ENCODE results near the gene TGFBR2. TPM values are rescaled to one million over a fixed set of nuclear protein-coding genes. Genes with fewer than 3 reads are reported as not detected.

TGFBR2 gene
- polyA plus RNA-seq, 1 donor (not counting 4 experiments of a cell fraction or from before 2014, with no cell fraction given), result 303 TPM

DNA sequence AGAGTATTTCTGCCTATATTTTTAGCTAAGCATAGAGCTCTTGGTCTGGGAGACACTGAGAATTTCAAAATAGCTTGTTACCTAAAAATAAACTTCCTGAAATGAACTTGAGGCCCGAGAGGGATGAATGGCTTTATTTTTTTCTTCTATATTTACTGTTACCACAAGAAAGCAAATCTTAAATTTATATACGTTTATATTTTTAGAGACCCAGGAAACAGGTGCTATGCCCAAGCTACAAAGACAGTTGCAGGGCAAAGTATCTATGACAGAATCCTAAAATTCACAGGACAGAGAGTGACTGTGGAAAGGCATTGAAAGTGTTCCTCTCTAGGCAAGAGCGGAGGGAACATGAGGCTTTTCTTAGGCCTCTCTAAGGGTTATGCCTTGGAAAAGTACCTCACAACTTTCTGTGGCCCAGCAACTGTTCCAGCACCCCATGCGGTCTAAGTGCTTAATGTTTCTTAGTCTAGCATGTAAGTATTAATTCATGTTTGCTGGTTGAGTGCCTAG lies 36.5 kb downstream of the TGFBR2 start:
- peaks cover 23% of the 10 kb centered on the region for H4K20me1 ChIP-seq (ENCODE audit: control insufficient read depth, extremely low read depth, insufficient read depth, low read length)
- dilution Hi-C loops (cut with MboI; ENCODE audit: extremely low pct_ligation_motif_present, low sequenced_read_pairs), result no loop called here
- no peaks in the 10 kb centered on the region for H3K4me1 ChIP-seq (ENCODE audit: control insufficient read depth, extremely low read depth, insufficient read depth, low read length)
- no peak overlapping the region for H3K9ac ChIP-seq (ENCODE audit: control insufficient read depth, extremely low read depth, insufficient read depth, low read length)
- H3K9me1 ChIP-seq (ENCODE audit: control insufficient read depth, extremely low read depth, insufficient read depth, low read length), result peaks cover 4% of the 10 kb centered on the region
- H2AFZ ChIP-seq (ENCODE audit: control insufficient read depth, low read length), result no peak overlapping the region
- H3K4me3 ChIP-seq (ENCODE audit: control insufficient read depth in 2 of 3, extremely low read depth in 1 of 3, insufficient read depth in 2 of 3, low read depth in 1 of 3, low read length in 3 of 3), result no peak overlapping the region
- FAIRE-seq (no peak), DNase-seq (ENCODE audit: low read depth, low spot score) (no peak)
- peaks cover 97% of the 10 kb centered on the region for H3K79me2 ChIP-seq (ENCODE audit: control insufficient read depth, insufficient read depth, low read length)
- no peak overlapping the region for H3K27ac ChIP-seq (ENCODE audit: control insufficient read depth, insufficient read depth, low read length)
- peaks cover 28 to 43% of the 10 kb centered on the region in 2 experiments for H3K36me3 ChIP-seq (ENCODE audit: control insufficient read depth in 2 of 2, extremely low read depth in 1 of 2, insufficient read depth in 2 of 2, low read length in 2 of 2)
- no peak overlapping the region for H3K4me2 ChIP-seq (ENCODE audit: control insufficient read depth, extremely low read depth, insufficient read depth, low read depth, low read length)
- no peaks in the 10 kb centered on the region for H3K27me3 ChIP-seq (ENCODE audit: control insufficient read depth, extremely low read depth, insufficient read depth, low read length)
- TF ChIP-seq, protein P1, sequence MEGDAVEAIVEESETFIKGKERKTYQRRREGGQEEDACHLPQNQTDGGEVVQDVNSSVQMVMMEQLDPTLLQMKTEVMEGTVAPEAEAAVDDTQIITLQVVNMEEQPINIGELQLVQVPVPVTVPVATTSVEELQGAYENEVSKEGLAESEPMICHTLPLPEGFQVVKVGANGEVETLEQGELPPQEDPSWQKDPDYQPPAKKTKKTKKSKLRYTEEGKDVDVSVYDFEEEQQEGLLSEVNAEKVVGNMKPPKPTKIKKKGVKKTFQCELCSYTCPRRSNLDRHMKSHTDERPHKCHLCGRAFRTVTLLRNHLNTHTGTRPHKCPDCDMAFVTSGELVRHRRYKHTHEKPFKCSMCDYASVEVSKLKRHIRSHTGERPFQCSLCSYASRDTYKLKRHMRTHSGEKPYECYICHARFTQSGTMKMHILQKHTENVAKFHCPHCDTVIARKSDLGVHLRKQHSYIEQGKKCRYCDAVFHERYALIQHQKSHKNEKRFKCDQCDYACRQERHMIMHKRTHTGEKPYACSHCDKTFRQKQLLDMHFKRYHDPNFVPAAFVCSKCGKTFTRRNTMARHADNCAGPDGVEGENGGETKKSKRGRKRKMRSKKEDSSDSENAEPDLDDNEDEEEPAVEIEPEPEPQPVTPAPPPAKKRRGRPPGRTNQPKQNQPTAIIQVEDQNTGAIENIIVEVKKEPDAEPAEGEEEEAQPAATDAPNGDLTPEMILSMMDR (optimal IDR thresholded peaks at IDR 0.05 in 1 of 3, IDR thresholded peaks at IDR 0.05 in 1 of 3, conservative IDR thresholded peaks at IDR 0.05 in 1 of 3; ENCODE audit: extremely low read depth in 1 of 3, insufficient read depth in 2 of 3, low read length in 3 of 3), result no peak
- no peaks in the 10 kb centered on the region for H3K9me3 ChIP-seq (ENCODE audit: control insufficient read depth, low read depth, low read length)

DNA sequence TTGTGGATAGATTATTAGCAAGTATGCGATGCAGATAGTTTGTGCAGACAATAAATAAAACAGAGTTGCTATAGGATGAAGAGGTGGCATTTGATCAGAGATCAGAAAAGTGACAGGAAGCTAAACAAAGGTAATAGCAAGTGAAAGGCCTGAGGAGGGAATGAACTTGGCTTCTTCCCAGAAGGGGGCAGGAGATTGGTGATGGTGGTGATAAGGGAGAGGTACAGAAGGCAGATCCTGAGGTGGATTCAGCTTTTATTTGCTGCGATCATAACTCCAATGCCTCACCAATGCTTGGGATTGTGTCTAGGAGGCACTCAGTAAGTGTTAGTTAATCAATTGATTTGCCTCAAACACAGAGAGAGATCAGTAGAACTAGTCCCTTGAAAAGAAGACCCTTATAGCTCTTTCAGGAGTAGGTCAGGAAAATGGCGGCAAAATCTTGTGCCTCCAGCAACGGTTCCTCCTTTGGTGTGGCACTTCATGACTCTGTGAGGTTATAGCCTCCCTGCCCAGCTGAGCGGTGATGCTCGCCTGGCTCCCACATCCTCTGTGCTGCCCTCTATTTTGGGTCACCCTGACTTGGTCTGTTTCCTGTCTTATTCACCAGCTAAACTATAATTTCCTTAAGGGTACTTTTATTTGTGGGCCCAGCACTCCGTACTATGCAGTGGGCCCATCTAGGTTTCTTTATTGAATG lies 37.5 kb downstream of the TGFBR2 start:
- FAIRE-seq, result no peak
- H3K27me3 ChIP-seq (ENCODE audit: control insufficient read depth, extremely low read depth, insufficient read depth, low read length), result no peaks in the 10 kb centered on the region
- no peaks in the 10 kb centered on the region for H3K9me3 ChIP-seq (ENCODE audit: control insufficient read depth, low read depth, low read length)
- dilution Hi-C loops (cut with MboI; ENCODE audit: extremely low pct_ligation_motif_present, low sequenced_read_pairs), result no loop called here
- peaks cover 25% of the 10 kb centered on the region for H4K20me1 ChIP-seq (ENCODE audit: control insufficient read depth, extremely low read depth, insufficient read depth, low read length)
- TF ChIP-seq, protein P1 (optimal IDR thresholded peaks at IDR 0.05 in 1 of 3, IDR thresholded peaks at IDR 0.05 in 1 of 3, conservative IDR thresholded peaks at IDR 0.05 in 1 of 3; ENCODE audit: extremely low read depth in 1 of 3, insufficient read depth in 2 of 3, low read length in 3 of 3), result no peak
- TF ChIP-seq EZH2 (IDR thresholded peaks at IDR 0.05; ENCODE audit: low read length), result no peak
- H3K4me2 ChIP-seq (ENCODE audit: control insufficient read depth, extremely low read depth, insufficient read depth, low read depth, low read length), result no peak overlapping the region
- H3K9me1 ChIP-seq (ENCODE audit: control insufficient read depth, extremely low read depth, insufficient read depth, low read length), result peaks cover 7% of the 10 kb centered on the region
- H3K79me2 ChIP-seq (ENCODE audit: control insufficient read depth, insufficient read depth, low read length), result peaks cover 97% of the 10 kb centered on the region
- no peak overlapping the region for H3K4me3 ChIP-seq (ENCODE audit: control insufficient read depth in 2 of 3, extremely low read depth in 1 of 3, insufficient read depth in 2 of 3, low read depth in 1 of 3, low read length in 3 of 3)
- H3K4me1 ChIP-seq (ENCODE audit: control insufficient read depth, extremely low read depth, insufficient read depth, low read length), result no peaks in the 10 kb centered on the region
- H3K9ac ChIP-seq (ENCODE audit: control insufficient read depth, extremely low read depth, insufficient read depth, low read length), result no peak overlapping the region
- H3K36me3 ChIP-seq (ENCODE audit: control insufficient read depth in 2 of 2, extremely low read depth in 1 of 2, insufficient read depth in 2 of 2, low read length in 2 of 2), result peaks cover 36 to 47% of the 10 kb centered on the region in 2 experiments
- no peak overlapping the region for H2AFZ ChIP-seq (ENCODE audit: control insufficient read depth, low read length)
- no peak overlapping the region for H3K27ac ChIP-seq (ENCODE audit: control insufficient read depth, insufficient read depth, low read length)
- DNase-seq (ENCODE audit: low read depth, low spot score), result no peak

All from keratinocyte (primary cell).